ENCODE measurements around the gene MAPKAP1.
"Not testable (repeated sequence)": the region's sequence is repeated elsewhere in the genome, so short reads cannot be mapped to it uniquely, and the experiment has no call there.

GRCh38 chr9:125571824-125572223, 135.2 kb downstream of the MAPKAP1 start:
- TF ChIP-seq, protein P1, sequence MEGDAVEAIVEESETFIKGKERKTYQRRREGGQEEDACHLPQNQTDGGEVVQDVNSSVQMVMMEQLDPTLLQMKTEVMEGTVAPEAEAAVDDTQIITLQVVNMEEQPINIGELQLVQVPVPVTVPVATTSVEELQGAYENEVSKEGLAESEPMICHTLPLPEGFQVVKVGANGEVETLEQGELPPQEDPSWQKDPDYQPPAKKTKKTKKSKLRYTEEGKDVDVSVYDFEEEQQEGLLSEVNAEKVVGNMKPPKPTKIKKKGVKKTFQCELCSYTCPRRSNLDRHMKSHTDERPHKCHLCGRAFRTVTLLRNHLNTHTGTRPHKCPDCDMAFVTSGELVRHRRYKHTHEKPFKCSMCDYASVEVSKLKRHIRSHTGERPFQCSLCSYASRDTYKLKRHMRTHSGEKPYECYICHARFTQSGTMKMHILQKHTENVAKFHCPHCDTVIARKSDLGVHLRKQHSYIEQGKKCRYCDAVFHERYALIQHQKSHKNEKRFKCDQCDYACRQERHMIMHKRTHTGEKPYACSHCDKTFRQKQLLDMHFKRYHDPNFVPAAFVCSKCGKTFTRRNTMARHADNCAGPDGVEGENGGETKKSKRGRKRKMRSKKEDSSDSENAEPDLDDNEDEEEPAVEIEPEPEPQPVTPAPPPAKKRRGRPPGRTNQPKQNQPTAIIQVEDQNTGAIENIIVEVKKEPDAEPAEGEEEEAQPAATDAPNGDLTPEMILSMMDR (IDR thresholded peaks at IDR 0.05; ENCODE audit: low read length): not testable (repeated sequence)
- TF ChIP-seq EZH2 (IDR thresholded peaks at IDR 0.05; ENCODE audit: borderline replicate concordance, low read length): not testable (repeated sequence)
